NCI-H526 treated with DMSO at 0.1 percent for 48 hours (cell line): Measurements from ENCODE around the gene BCAS1.

Source experiments
- DNase-seq: peaks from one replicate; lab custom pipeline; 2025; lab: John Stamatoyannopoulos, UW

BCAS1 gene

DNA sequence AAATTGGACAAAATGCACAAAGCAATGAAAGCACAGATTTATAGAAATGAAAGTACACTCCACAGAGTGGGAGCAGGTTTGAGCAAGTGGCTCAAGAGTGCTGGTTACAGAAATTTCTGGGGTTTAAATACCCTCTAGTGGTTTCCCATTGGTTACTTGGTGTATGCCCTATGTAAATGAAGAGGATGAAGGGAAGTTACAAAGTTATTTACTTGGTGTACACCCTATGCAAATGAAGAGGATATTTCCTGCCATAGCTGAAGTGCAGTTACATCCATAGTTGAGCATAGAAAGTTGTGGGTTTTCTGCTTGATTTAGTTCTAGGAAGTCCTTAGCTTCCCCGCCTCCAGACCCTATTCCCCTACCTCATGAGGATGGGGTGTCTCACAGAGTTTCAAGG lies 22.7 kb downstream of the BCAS1 start:
- DNase-seq, result no peak

GRCh38 chr20:54047048-54047447 lies 23.3 kb downstream of the BCAS1 start:
- no peak for DNase-seq

DNA sequence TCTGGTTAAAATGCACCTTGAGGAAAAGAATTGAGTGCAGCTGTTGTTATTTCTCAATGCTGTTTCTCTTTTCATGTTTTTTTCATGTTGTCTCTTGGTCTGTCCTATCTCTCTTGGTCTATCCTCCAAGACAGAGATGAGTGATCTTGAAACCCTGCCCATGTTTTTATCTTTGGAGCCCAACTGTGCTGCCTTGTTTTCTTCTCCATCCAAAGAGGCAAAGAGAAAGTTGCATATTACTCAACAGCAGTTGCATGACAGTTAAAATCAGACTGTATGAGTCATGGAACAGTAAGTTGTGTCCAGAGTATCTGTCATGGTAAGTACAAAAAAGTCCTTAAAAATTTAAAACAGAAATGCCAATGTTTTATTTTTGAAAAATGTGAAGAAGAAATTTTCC lies 26.2 kb downstream of the BCAS1 start:
- no peak for DNase-seq

GRCh38 chr20:54043076-54043967 lies 27.1 kb downstream of the BCAS1 start:
- DNase-seq, result no peak

DNA sequence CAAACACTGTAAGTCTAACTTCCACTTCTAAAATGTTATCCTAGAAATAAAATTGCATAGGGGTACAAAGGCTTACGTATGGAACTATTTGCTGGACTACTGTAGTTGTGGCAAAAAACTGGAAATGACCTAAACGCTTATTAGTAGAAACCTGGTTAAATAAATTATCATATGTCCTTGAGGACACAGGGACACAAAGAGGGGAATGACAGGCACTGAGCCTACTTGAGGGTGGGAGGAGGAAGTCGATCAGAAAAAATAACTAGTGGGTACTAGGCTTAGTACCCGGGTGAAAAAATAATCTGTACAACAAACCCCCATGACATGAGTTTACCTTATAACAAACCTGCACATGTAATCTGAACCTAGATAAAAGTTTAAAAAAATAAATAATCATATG lies 28.4 kb downstream of the BCAS1 start:
- no peak for DNase-seq

DNA sequence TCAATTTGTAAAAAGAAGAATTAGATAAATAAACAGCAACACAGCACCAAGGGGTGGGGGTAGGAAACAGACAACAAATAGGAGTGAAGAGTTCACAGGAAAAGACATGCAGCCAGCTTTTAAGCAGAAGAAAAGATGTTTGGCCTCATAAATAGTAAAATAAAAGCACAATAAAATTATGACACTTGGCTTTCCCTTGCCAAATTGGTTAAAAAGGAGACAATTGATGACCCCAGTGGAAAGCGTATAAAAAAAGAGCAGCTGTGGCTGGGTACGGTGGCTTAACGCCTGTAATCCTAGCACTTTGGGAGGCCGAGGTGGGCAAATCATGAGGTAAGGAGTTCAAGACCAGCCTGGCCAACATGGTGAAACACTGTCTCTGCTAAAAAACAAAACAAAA lies 29.1 kb downstream of the BCAS1 start:
- no peak for DNase-seq

GRCh38 chr20:54040531-54040930 lies 29.9 kb downstream of the BCAS1 start:
- DNase-seq, result no peak

- DNase-seq, result peak; percentile 18
These were observed 31.4 kb downstream of the BCAS1 start for GRCh38 chr20:54038961-54039360.

- no peak for DNase-seq
These were observed 32.9 kb downstream of the BCAS1 start for GRCh38 chr20:54037525-54037924.

- DNase-seq, result no peak
These were observed 40.8 kb downstream of the BCAS1 start for GRCh38 chr20:54029643-54030042.

DNA sequence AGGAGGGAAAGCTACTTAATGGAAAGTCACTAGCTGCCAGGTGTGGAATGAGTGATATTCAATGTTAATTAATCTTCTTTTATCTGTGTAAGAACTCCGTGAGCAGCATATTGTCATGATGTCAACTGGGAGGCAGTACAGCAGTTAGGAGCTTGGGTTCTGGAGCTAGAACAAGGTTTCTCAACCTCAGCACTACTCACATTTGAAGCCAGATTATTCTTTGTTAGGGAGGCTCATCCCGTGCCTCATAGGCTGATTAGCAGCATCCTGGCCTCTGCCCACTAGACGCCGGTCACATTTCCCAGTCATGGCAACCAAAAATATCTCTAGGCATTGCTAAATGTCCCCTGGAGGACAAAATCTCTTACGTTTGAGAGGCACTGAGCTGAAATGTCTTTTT lies 41.2 kb downstream of the BCAS1 start:
- DNase-seq, result no peak

- no peak for DNase-seq
These were observed 42.0 kb downstream of the BCAS1 start for GRCh38 chr20:54028276-54029011.

DNA sequence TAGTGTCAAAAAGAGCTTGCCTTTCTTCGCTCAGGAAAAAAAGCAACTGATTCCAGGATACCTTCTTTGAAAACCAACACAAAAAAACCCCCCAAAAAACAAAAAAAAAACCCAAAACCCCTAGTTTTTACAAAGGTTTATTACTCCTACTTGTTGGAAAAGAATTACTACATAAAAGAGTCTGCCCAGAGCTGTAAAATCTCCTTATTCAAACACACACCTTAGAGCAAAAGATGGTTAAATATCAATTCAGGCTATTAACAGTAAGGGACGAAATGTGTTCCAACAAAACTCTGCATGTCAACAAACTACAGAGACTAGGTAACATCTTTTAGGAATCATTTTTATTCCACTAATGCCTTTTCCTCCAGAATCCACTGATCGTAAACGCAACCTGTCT lies 42.7 kb downstream of the BCAS1 start:
- no peak for DNase-seq

- DNase-seq, result no peak
These were observed 43.9 kb downstream of the BCAS1 start for GRCh38 chr20:54026295-54027064.

- no peak for DNase-seq
These were observed 45.1 kb downstream of the BCAS1 start for GRCh38 chr20:54025251-54025771.

DNA sequence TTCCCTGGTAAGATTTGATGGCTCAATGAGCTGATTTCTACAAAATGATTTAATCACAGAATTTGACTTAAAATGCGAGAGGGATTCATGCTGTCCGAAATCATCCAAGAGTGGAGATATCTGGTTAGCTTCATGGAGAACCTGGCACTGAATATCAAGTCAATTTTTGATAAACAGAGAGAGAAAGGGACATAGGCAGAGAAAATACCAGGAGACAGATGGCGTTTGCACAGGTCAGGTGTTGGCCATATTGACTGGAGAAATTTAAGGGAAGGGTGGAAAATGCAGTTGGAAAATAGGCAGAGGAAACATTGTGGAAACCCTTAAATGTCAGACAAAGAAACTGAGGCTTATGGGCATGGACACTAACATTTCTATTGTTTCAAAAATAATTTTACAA lies 47.0 kb downstream of the BCAS1 start:
- DNase-seq, result no peak

DNA sequence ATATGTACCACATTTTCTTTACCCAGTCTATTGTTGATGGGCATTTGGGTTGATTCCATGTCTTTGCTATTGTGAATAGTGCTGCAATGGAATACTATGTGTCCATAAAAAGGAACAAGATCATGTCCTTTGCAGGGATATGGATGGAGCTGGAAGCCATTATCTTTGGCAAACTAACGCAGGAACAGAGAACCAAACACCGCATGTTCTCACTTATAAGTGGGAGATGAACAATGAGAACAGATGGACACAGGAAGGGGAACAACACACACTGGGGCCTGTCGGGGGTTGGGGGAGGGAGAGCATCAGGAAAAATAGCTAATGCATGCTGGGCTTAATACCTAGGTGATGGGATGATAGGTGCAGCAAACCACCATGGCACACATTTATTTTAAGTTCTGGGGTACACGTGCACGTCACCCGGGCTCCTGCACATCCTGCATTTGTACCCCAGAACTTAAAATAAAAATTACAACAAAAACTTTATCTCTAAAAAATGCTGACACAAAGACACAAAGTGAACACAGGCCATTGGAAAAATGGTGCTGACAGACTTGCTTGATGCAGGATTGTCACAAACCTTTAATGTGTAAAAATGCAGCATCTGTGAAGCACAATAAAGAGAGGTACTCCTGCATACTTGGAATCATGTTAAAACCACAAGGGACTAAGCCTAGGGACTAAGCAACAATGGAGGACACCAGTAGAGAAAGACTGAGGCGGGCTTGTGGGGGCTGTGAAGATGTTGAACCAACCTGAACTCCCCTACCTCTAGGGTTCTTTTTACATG lies 48.8 kb downstream of the BCAS1 start:
- no peak for DNase-seq

DNA sequence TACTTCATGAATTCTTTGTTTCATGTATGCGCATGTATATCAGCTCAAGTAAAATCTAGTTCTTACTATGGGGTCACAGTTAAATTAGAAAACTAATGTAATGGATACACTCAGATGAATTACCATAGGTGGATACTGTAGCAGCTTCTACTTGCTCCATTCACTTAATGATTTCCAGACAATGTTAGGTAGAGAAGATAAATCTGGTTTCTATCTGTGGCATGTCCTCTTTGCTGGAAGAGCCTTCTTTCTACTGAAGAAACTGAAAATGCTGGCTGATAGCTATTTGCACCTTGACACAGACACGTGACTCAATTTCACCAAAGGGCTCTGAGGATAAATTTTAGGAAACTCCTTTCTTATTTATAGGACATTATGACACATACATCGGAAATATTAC lies 49.5 kb downstream of the BCAS1 start:
- no peak for DNase-seq

- no peak for DNase-seq
These were observed 50.0 kb downstream of the BCAS1 start for GRCh38 chr20:54020348-54020747.

GRCh38 chr20:54019585-54019984 lies 50.8 kb downstream of the BCAS1 start:
- no peak for DNase-seq

DNA sequence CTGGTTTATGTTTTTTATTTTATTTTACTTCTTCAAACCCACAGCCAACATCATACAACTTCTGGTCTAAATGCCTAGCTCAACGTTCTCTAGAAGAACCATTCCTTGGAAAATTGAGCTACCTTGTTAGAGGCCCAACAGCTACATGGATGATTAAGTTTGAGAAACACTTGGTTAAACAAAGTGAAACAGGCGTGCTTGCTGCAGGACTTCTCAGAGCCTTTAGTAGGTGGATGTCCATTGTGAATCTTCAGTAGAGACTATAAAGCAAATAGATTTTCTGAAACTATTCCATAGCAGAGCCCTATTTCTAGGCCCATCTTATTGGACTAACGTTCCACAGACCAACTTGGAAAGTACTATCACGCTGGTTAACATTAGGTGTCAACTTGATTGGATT lies 51.3 kb downstream of the BCAS1 start:
- DNase-seq, result no peak

- DNase-seq, result no peak
These were observed 52.5 kb downstream of the BCAS1 start for GRCh38 chr20:54017846-54018245.
